ENCODE measurements around the gene OXA1L.
A peak's percentile ranks its signal among the peaks of the same experiment; 100 is the strongest.
"Not testable (repeated sequence)": the region's sequence is repeated elsewhere in the genome, so short reads cannot be mapped to it uniquely, and the experiment has no call there.

OXA1L gene

DNA sequence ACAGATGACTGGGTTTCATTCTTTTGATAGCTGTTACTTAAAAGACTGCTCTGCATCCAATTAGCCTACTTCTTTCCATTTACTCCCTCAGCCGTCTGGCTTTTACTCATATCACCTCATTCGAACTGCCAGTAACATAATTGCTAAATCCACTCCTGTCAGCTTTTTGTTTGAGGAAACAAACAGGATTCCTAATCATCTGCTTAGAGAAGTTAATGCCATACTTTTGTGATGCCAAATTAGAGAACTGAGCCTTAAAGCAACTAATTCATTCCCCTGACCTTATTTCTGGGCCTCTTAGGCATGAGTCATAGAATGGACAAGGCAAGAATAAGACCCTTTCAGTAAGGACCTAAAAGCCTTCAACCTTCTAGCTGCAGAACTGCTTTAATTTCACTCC lies 2.9 kb downstream of the OXA1L start:
- DNase-seq (ENCODE audit: low spot score) = peak; percentile 40

DNA sequence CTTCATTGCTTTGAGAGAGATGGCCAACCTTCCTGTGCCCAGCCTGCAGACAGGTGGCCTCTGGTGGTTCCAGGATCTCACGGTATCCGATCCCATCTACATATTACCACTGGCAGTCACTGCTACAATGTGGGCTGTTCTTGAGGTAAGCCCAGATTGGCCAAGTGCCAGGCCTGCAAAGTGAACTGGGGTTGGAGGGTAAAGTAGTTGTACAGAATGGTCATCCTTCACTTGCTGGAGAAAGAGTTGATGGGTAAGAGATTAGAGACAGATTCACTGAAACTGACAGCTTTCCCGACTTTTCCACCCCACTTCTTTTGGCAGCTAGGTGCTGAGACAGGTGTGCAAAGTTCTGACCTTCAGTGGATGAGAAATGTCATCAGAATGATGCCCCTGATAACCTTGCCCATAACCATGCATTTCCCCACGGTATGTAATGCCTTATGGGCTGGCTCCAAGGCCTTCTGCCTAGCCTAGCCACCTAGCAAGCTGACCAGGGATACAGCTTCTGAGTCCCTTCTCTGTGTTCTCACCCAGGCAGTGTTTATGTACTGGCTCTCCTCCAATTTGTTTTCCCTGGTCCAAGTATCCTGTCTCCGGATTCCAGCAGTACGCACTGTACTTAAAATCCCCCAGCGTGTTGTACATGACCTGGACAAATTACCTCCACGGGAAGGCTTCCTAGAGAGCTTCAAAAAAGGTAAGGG lies 4.1 kb downstream of the OXA1L start:
- no peak for DNase-seq (ENCODE audit: low spot score)

DNA sequence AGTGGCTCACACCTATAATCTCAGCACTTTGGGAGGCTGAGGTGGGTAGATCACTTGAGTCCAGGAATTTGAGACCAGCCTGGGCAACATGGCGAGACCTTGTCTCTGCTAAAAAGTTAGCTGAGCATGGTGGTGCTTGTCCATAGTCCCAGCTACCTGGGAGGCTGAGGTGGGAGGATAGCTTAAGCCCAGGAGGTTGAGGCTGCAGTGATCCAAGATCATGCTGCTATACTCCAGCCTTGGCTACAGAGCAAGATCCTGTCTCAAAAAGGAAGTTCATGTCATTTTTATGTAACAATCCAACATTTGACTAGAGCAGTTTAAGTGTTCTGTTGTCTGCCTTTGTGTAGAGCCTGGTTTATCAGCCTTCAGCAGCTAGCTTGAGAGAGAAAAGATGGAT lies 6.2 kb downstream of the OXA1L start:
- DNase-seq (ENCODE audit: low spot score) = no peak

GRCh38 chr14:22773162-22774010 lies 6.9 kb downstream of the OXA1L start:
- no peak for DNase-seq (ENCODE audit: low spot score)

- no peak for DNase-seq (ENCODE audit: low spot score)
Observed at GRCh38 chr14:22774011-22774706, 7.7 kb downstream of the OXA1L start.

DNA sequence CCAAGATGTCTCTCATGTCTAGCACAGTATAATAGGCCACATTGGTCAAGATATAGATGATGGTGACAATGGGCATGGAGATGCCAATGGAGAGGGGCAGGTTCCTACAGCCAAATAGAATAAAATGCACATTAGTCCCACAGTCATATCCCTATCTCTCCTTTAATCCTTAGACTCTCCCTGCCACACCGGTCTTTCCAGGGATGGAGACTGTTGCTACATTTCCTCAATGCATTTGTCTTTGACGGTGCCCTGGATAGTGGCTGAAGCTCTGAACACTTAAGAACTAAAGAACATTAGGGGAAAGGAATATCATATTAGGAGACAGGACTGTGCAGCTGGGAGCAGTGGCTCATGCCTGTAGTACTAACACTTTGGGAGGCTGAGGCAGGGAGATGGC lies 9.7 kb downstream of the OXA1L start:
- DNase-seq (ENCODE audit: low spot score) = no peak

DNA sequence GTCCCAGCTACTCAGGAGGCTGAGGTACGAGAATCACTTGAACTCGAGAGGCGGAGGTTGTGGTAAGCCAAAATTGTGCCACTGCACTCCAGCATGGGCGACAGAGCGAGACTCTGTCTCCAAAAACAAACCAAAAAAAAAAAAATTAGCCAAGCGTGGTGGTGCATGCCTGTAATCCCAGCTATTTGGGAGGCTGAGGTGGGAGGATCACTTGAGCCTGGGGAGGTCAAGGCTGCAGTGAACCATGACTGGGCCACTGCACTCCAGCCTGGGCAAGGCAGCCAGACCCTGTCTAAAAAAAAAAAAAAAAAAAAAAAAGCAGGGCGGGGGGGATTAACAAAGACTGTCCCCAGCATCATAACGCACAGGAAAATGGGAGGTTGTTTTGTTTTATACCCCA lies 10.4 kb downstream of the OXA1L start:
- DNase-seq (ENCODE audit: low spot score) = not testable (repeated sequence)

DNA sequence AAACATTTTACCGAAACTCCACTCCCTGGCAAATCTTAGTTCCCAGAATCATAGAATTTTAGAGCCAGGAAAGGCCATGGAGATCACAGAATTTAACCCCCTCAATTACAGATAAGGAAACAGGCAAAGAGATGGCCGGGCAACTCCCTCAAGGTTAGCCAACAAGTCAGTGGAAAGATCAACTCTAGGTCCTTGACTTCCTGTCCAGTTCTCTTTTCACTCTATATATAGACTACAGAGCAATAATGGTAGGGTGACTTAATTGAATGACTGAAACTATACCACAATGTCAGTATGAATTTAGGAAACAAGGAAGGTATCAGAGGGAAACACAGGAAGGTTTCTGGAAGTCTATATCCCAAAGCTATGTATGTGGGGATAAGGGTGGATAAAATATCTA lies 11.6 kb downstream of the OXA1L start:
- DNase-seq (ENCODE audit: low spot score) = no peak

GRCh38 chr14:22780105-22780679 lies 13.7 kb downstream of the OXA1L start:
- DNase-seq (ENCODE audit: low spot score) = no peak

GRCh38 chr14:22780941-22781300 lies 14.4 kb downstream of the OXA1L start:
- no peak for DNase-seq (ENCODE audit: low spot score)

DNA sequence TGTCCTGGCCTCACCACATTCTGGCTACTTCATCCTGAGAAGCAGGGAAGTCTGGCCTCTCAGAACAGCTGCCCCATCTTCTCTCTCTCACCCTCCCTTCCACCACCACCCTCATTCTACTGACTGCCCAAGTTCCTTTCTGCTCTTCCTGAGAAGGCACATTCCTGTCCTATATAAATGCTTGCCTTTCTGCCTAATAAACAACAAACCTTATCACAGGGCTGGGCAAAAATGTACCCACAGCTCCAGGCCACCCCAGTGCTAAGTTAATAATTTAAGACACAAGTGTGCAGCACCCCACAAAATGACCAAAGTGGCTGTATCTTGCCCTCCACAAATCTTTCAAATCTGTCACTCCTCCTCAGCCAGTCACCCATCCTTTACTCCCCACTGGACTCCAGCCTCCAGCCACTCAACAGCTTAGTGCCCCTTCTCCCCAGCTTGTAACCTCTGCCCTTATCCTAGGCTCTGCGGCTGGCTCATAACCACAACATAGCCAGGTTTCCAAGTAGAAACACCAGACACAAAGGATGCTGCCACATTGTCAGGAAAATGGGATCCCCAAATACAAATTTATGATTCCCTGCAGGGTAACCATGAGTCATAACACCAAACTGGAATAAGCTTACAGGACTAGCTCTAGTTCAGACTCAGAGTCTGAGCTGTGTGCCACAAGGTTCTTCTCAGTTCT lies 15.0 kb downstream of the OXA1L start:
- peak; percentile 21 for DNase-seq (ENCODE audit: low spot score)

GRCh38 chr14:22786685-22787084 lies 20.2 kb downstream of the OXA1L start:
- no peak for DNase-seq (ENCODE audit: low spot score)

DNA sequence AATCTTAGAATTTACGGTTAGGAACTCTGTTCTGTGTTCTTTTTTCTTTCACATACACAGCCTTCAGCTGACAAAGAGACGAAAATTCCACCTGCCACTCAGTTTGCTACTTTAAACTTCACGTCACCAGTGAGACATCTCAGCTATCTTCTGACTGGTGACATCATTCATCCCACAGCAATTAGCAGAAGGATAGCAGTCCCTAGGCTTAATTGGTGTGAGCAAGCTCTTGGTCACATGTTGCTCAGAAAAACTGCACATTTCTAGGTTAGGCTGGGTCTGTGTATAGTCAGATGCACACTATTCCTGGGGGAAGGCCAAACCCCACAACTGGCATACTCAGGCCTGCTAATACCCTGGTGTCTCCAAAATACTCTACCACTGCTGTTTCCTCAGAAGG lies 24.8 kb downstream of the OXA1L start:
- DNase-seq (ENCODE audit: low spot score) = no peak

- no peak for DNase-seq (ENCODE audit: low spot score)
Observed at GRCh38 chr14:22792158-22792557, 25.7 kb downstream of the OXA1L start.

GRCh38 chr14:22793550-22793949 lies 27.1 kb downstream of the OXA1L start:
- not testable (repeated sequence) for DNase-seq (ENCODE audit: low spot score)

DNA sequence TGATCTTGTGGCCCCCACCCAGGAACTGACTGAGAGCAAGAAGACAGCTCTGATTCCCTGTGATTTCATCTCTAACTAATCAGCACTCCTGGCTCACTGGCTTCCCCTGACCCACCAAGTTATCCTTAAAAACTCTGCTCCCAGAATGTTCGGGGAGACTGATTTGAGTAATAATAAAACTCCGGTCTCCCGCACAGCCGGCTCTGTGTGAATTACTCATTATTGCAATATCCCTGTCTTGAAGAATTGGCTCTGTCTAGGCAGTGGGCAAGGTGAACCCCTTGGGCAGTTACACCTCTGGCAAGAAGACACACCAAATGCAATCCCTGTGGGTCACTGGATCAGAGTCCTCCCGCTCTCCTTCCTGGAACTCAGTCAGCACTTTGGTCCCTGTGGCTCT lies 27.5 kb downstream of the OXA1L start:
- DNase-seq (ENCODE audit: low spot score) = no peak

DNA sequence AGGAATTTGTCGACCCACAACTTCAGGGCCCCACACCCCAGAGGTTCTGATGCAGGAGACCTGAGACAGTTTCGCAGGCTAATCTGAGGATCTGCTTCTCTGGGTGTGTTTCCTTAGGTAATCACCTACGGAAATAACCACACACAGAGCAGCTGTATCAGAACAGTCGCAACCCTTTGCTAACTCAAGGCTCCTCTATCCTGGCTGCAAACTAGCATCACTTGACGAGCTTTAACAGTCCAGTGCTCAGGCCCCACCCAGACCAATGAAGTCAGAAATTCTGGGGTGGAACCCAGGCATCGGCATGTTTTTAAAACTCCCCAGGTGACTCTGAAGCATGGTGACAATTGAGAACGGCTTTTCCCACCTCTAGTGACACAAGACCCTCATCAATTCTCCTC lies 28.1 kb downstream of the OXA1L start:
- DNase-seq (ENCODE audit: low spot score) = no peak

GRCh38 chr14:22796087-22796707 lies 29.7 kb downstream of the OXA1L start:
- no peak for DNase-seq (ENCODE audit: low spot score)

DNA sequence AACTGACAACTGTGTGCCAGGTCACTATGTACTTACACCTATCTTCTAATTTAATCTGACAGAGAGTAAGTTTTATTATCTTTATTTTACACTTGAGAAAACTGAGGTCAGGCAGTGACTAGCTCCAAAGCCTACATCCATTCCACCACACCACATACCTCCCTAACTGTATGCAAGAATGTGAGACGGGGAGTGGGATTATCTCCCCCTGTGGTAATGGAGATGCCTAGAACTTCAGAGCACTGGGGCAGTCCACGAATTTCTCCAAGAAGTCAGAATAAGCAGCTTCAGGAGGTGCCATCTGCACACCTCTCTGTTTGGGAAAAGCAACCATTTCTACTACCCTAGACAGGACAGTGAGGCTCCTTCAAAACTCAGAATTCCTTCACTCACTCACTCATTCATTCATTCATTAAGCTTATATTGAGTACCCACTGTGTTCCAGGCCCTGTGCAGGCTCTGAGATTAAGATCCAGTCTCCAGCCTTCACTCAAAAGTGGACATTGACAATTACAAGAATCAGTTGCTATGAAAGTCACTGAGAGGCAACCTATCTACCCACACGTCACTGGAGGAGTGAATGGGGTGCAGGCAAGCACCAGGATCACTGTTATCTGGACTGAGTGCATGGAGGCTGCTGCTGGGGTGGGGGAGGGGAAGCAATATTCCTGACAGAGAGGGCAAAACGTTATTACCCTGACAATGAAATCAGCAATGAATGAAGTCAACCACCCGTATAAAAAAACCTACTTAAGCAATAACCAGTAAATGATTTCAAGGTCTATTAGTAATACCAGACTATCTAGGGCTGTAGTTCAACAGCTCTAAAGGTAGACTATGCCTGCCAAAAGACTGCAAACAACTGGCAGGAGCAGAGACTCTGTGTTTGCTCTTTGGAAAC lies 30.8 kb downstream of the OXA1L start:
- no peak for DNase-seq (ENCODE audit: low spot score)

DNA sequence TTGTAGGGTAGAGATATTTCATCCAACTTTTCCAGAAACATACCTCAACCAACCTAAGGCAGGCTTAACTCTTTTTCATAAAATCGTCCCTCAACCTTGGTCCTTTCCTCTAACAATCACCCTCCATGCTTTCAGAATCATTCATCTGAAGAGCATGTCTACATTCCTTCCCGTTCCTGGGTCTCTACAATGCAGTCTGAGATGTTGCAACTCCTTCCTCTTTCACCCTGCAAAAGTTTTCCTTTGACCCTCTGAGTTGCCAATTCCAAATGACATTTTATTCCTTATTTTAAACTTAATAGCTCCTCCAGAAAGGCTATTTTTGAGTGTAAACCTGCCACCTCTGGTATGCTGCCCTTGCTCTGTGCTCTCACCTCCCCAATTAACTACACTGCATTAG lies 32.0 kb downstream of the OXA1L start:
- DNase-seq (ENCODE audit: low spot score) = no peak

- DNase-seq (ENCODE audit: low spot score) = no peak
Observed at GRCh38 chr14:22800346-22800745, 33.9 kb downstream of the OXA1L start.

Measured in Ammon's horn (tissue), 1 donor.